GM18909 (cell line): ENCODE results near the gene BPIFB3.

Source experiments
- ATAC-seq: cut with Tn5 transposase; IDR thresholded peaks from one replicate; pipeline ENCODE4 v1.9.1; 2021; ENCODE audit warnings: mild to moderate bottlenecking; ENCODE audit not compliant: unreplicated experiment, poor library complexity

The BPIFB3 gene

GRCh38 chr20:33015700-33016580, 37.8 kb upstream of the BPIFB3 start:
- ATAC-seq: no peak

DNA sequence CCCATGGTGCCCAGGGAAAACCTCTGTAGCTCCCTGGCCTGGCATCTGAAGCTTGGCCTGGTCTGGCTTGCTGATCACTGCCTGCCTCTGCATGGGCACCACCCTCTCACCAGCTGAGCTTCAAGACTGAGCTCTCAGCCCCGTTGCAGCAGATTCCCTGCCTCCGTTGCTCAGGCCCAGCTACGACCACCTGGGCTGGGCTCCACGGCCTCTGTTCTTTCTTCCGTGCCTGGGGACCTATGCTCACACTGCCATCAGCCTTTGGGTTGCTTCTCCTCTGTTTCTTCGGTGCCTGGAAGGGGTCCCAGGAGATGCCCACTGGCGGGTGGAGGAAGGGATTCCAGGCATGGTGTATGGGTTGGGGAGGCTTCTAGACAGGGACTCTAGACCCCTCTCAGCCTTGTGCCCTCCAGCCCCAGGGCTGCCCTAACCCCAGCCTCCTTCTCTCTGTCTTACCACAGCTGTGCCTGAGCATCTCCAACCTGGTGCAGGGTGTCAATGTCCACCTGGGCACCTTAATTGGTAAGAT, 37.1 kb upstream of the BPIFB3 start:
- ATAC-seq: no peak

DNA sequence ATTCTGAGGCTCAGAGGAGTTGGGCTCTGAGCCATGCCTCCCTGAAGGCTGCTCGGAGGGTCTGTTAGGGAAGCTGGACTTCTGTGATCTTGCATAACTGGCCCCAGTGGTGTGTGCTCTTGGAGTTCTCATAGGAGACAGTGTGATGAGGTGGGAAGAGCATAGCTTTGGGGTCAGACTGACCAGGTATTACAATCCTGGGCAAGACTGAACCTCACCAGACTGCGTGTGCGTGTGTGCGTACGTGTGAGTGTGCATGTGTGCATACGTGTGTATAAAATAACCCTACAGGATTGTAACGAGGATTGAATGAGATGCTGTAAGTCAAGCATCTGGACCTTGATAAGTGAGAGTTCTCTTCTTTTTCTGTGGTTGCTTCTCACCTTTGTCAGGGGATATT, 36.2 kb upstream of the BPIFB3 start:
- no peak for ATAC-seq

- no peak for ATAC-seq
Measured at GRCh38 chr20:33018169-33018931, 35.4 kb upstream of the BPIFB3 start.

DNA sequence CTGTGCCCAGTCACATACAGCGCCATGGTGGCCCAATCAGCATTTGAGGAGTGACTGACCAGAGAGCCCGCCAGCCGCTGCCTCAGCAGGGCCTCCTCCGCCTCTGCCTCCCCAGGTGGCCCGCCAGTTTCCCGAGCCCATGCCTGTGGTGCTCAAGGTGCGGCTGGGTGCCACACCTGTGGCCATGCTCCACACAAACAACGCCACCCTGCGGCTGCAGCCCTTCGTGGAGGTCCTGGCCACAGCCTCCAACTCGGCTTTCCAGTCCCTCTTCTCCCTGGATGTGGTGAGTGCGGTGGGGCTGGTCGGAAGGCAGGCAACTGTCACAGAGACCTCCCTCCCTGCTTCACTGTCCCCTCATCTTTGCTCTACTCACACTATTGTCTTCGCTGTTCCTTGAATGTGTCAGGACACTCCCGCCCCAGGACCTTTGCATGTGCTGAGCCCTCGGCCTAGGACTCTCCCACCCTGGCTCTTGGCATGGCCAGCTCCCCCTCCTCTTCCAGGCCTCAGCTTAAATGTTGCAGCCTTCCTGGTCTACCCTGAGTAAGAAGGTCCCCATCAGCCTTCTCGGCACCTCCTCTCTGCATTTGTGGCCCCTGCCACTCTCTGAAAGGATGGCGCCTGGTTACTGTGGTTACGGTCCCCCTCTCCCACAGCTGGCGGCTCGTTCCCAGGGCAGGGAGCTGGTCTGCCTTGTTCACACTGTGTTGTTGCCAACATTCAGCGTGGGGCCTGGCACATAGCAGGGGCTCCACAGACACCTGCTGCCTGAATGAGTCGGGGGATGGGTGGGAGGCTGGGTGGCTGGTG, 34.0 kb upstream of the BPIFB3 start:
- no peak for ATAC-seq

GRCh38 chr20:33020278-33021161, 33.2 kb upstream of the BPIFB3 start:
- ATAC-seq: no peak

GRCh38 chr20:33021879-33022278, 31.8 kb upstream of the BPIFB3 start:
- no peak for ATAC-seq

- ATAC-seq: no peak
Measured at GRCh38 chr20:33022289-33022688, 31.4 kb upstream of the BPIFB3 start.

DNA sequence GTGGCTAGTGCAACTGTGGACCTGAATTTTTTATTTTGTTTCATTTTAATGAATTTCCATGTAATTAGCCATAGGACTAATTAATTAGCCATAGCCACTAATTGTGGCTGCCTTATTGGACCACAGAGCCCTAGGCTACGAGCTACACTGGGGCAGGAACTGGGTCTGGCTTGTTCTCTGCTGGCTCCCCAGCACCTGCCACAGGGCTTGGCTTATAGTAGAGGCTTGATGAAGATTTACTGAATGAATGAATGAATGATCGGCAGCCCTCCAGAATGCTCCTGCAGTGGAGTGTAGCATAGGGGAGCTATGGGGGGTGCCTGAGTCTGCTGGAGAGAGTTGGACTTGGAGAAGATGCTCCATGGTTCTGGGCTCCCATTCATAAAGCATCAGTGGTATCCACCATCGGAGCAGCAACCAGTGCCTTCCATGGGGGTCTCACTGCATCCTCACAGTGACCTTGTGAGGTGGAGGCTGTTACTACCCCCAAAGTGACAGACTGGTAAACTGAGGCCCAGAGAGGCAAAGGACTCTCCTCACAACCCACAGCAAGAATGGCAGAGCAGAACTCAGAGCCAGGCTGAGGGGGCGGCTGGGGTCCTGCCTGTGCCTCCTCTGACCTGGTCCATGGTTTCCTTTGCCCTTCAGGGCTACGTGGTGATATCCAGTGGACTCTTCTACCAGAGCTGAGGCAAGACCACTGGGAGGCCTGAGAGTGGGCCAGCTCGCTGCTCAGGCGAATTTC, 30.8 kb upstream of the BPIFB3 start:
- no peak for ATAC-seq

DNA sequence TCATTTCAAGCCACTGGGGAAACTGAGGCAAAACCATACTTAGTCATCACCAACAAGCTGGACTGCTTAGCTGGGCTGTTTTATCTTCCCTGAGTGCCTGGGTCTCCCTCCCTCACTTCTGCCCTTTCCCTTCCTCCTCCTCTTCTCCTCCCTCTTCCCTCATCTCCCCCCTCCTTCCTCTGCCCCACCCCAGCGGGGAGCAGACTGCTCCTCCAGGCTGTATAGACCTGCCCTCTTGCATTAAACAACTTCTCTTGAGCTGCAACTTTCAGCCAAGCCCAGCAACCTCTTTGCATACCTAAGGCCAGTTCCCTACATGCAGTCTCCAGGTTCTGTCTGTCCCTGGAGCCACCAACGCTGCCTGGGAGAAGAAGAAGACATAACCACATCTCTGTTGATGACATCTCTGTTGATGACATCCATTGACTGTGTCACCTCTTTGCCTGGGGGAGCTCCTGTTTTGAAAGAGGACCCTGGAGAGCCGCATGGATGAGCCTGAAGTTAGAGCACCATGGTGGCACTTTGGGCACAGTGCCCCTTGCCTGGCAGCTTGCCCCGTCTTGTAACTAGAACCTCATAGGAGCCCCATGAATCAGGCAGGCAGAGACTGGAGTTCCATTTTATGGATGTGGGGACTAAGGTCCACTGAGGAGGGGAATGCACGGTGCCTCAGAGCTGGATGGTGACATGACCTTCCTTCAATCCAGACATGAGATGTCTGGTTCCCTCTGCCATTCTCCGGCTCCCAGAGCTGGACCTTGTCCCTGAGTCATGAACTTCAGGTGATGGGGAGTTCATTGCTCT, 30.1 kb upstream of the BPIFB3 start:
- no peak for ATAC-seq

DNA sequence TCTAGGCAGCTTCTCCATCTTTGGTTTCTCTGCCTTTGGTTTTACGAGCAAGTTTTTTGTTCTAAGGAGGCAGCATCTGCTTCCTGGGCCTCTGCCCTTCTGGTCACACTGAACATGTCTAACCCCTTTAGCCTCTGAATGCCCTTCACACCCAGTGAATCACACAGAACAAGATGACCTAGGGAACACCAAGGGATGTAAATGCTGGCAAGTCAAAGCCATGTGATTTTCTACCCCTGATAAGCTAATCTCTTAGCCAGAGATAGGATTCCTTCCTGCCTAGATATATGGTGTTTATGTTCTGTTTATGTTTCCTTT, 29.5 kb upstream of the BPIFB3 start:
- ATAC-seq: no peak

DNA sequence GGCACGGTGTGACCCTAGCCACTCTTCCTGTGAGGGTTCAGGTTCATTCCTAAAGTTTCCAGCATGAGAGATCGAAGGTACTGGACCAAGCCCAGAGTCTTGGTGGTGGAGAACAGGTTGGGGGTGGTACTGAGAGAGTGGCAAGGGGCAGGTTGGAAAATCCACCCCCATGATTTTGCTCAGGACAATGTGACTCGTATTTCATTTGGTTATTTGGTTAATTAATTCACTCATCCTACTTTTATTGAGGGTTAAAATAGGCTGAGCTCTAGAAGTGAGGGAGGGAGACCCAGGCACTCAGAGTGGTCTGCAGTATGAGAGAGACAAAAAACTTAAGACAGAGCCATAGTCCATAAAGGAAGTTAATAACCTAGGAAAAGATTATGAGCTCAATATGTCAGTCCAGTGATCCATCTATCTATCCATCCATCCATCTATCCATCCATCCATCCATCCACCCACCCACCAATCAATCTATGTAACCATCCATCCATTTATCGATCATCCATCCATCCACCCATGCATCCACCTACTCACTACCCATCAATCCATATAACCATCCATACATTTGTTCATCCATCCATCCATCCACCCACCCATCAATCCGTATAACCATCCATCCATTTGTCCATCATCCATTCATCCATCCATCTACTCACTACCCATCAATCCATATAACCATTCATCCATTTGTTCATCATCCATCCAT, 28.9 kb upstream of the BPIFB3 start:
- ATAC-seq: no peak

DNA sequence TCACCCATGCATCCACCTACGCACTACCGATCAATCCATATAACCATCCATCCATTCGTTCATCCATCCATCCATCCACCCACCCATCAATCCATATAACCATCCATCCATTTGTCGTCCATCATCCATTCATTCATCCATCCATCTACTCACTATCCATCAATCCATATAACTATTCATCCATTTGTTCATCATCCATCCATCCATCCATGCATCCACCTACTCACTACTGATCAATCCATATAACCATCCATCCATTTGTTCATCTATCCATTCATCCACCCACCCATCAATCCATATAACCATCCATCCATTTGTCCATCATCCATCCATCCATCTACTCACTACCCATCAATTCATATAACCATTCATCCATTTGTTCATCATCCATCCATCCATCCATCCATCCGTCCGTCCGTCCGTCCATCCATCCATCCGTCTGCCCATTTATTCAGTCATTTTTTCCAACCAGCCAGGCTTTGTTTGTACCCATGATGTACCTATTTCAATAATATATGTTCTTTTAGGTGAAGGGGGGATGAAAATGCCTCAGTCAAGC, 28.3 kb upstream of the BPIFB3 start:
- no peak for ATAC-seq

DNA sequence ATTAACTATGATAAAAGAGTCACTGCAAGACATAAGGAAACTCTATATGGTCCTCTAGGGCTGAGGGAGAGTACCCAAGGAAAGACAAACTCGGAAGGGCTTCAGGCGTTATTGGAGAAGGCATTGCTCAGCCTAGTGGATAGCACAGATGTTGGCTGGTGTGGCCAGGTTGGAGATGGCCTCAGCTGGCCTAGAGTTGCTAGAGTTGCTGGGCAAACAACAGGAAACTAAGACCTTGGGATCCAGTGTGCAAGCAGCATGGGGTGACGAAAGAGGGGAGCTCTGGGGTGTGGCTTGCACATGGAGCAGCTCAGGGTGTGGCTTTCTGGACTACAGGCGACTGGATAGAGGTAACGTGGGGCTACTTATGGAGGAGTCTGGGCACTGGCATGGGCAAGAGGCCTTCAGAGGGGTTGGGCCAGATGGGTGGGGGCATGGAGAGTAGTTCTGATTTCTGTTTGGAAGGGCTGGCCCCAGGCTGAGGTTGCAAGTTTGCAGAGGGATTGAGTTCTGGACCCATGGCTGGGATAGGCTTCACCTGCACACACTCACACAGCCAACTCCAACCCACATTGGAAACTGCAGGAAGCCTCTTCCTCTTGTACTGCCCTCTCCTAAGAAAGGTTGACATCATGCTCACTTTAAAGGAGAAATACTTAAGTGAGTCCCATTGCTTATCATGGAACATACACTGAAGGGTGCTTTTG, 27.5 kb upstream of the BPIFB3 start:
- no peak for ATAC-seq

- ATAC-seq: no peak
Measured at GRCh38 chr20:33026779-33027759, 26.6 kb upstream of the BPIFB3 start.
